ENCODE results near the gene PIP. TPM values are rescaled to one million over a fixed set of nuclear protein-coding genes. Genes with fewer than 3 reads are reported as not detected.
"Not testable (repeated sequence)": the region's sequence is repeated elsewhere in the genome, so short reads cannot be mapped to it uniquely, and the experiment has no call there.

The PIP gene
- total RNA-seq, 6 experiments from 2014 or later, result not detected

GRCh38 chr7:143148050-143148449 is 16.2 kb downstream of the PIP start:
- H3K27ac ChIP-seq, result no peak overlapping the region
- TF ChIP-seq POLR2A (IDR thresholded peaks at IDR 0.05), result no peak
- TF ChIP-seq CTCF (IDR thresholded peaks at IDR 0.05), result no peak
- intact Hi-C loops (cut with DNase I), result no loop called here
- H3K4me1 ChIP-seq, result no peaks in the 10 kb centered on the region
- no peak overlapping the region for H3K4me3 ChIP-seq
- no peaks in the 10 kb centered on the region for H3K9me3 ChIP-seq
- ATAC-seq (no peak), DNase-seq (no peak)
- no peaks in the 10 kb centered on the region for H3K27me3 ChIP-seq
- WGBS (ENCODE audit: insufficient coverage, low coverage, low lambda C conversion rate, missing lambda C conversion rate), result 56% methylated on average over 4 of the region's 4 CpGs
- H3K36me3 ChIP-seq, result no peaks in the 10 kb centered on the region

GRCh38 chr7:143148651-143149050 is 16.8 kb downstream of the PIP start:
- Histone ChIP-seq H3K4me1 (no peaks in the 10 kb centered on the region), H3K27ac (no peak overlapping the region), H3K4me3 (no peak overlapping the region), H3K27me3 (no peaks in the 10 kb centered on the region), H3K36me3 (no peaks in the 10 kb centered on the region), H3K9me3 (no peaks in the 10 kb centered on the region)
- no peak for DNase-seq
- intact Hi-C loops (cut with DNase I), result no loop called here
- no peak for TF ChIP-seq POLR2A (IDR thresholded peaks at IDR 0.05)
- TF ChIP-seq CTCF (IDR thresholded peaks at IDR 0.05), result no peak
- no peak for ATAC-seq

GRCh38 chr7:143150696-143151095 is 18.8 kb downstream of the PIP start:
- H3K36me3 ChIP-seq; H3K4me3 ChIP-seq; H3K27me3 ChIP-seq; ATAC-seq; H3K4me1 ChIP-seq; H3K27ac ChIP-seq; intact Hi-C loops (cut with DNase I); DNase-seq; H3K9me3 ChIP-seq: not testable (repeated sequence)
- WGBS (ENCODE audit: insufficient coverage, low coverage, low lambda C conversion rate, missing lambda C conversion rate), result 78% methylated on average over 6 of the region's 6 CpGs

- H3K36me3 ChIP-seq; H3K4me1 ChIP-seq; H3K27ac ChIP-seq; DNase-seq; intact Hi-C loops (cut with DNase I); H3K9me3 ChIP-seq; H3K27me3 ChIP-seq; H3K4me3 ChIP-seq; ATAC-seq: not testable (repeated sequence)
- WGBS (ENCODE audit: insufficient coverage, low coverage, low lambda C conversion rate, missing lambda C conversion rate), result 67% methylated on average over 3 of the region's 3 CpGs
Observed at GRCh38 chr7:143158617-143159016, 26.7 kb downstream of the PIP start.

- Histone ChIP-seq H3K9me3 (no peaks in the 10 kb centered on the region), H3K4me1 (peaks cover 0 to 5% (median 2%) of the 10 kb centered on the region in 4 donors), H3K4me3 (no peak overlapping the region), H3K27me3 (no peaks in the 10 kb centered on the region), H3K27ac (no peak overlapping the region), H3K36me3 (no peaks in the 10 kb centered on the region)
- ATAC-seq, result peak; percentile 39 to 61 (median 50)
- TF ChIP-seq POLR2A (IDR thresholded peaks at IDR 0.05) (no peak), CTCF (IDR thresholded peaks at IDR 0.05) (no peak)
- intact Hi-C loops (cut with DNase I), result no loop called here
- no peak for DNase-seq
Observed at GRCh38 chr7:143171697-143172096, 39.8 kb downstream of the PIP start.

GRCh38 chr7:143172354-143172753 is 40.5 kb downstream of the PIP start:
- Histone ChIP-seq H3K36me3 (no peaks in the 10 kb centered on the region), H3K27me3 (no peaks in the 10 kb centered on the region), H3K4me1 (peaks cover 0 to 5% (median 2%) of the 10 kb centered on the region in 4 donors), H3K27ac (no peak overlapping the region), H3K9me3 (no peaks in the 10 kb centered on the region), H3K4me3 (peak overlapping the region in 1 of 3 donors; percentile 22)
- TF ChIP-seq POLR2A (IDR thresholded peaks at IDR 0.05) (no peak), CTCF (IDR thresholded peaks at IDR 0.05) (no peak)
- 8% methylated on average over 4 of the region's 4 CpGs for WGBS (ENCODE audit: insufficient coverage, low coverage, low lambda C conversion rate, missing lambda C conversion rate)
- intact Hi-C loops (cut with DNase I), result no loop called here
- DNase-seq, result peak; percentile 65 to 87 (median 83)
- peak; percentile 100 for ATAC-seq
